KMS-11 (cell line): ENCODE data around the gene SPTB.

ENCODE experiments used
- H2AFZ ChIP-seq: fragments of 200-600 bp; sonication (generic); 2 replicates; pipeline ENCODE4 v1.6.1; 2016; ENCODE audit warnings: antibody characterized with exemption, mixed run types, low read depth
- H3K27ac ChIP-seq: fragments of 200-600 bp; sonication (generic); 2 replicates; pipeline ENCODE4 v1.6.1; 2016; ENCODE audit warnings: mild to moderate bottlenecking, mixed run types
- H3K27me3 ChIP-seq: fragments of 200-600 bp; sonication (generic); 2 replicates; pipeline ENCODE4 v1.6.1; 2017; ENCODE audit warnings: mild to moderate bottlenecking, low read depth, mixed run types, moderate library complexity; ENCODE audit not compliant: insufficient read depth
- H3K36me3 ChIP-seq: fragments of 200-600 bp; sonication (generic); 2 replicates; pipeline ENCODE4 v1.6.1; 2017; ENCODE audit warnings: mild to moderate bottlenecking, mixed run types; ENCODE audit not compliant: insufficient read depth
- H3K4me1 ChIP-seq: fragments of 200-600 bp; sonication (generic); 2 replicates; pipeline ENCODE4 v1.6.1; 2016; ENCODE audit warnings: mild to moderate bottlenecking, low read depth, mixed run types; ENCODE audit not compliant: poor library complexity, severe bottlenecking
- H3K4me2 ChIP-seq: fragments of 200-600 bp; sonication (generic); 2 replicates; pipeline ENCODE4 v1.7.0; 2016; ENCODE audit warnings: mild to moderate bottlenecking, mixed run types
- H3K4me3 ChIP-seq: fragments of 200-600 bp; sonication (generic); IDR thresholded peaks from 2 replicates; pipeline ENCODE4 v1.6.1; 2017; ENCODE audit warnings: low read depth, low read length, mixed read lengths; ENCODE audit not compliant: insufficient read depth
- H3K79me2 ChIP-seq: fragments of 200-600 bp; sonication (generic); 2 replicates; pipeline ENCODE4 v1.6.1; 2016; ENCODE audit warnings: low read depth, mixed run types; ENCODE audit not compliant: insufficient read depth
- H3K9ac ChIP-seq: fragments of 200-600 bp; sonication (generic); 2 replicates; pipeline ENCODE4 v1.6.1; 2016; ENCODE audit warnings: mild to moderate bottlenecking, mixed run types
- H4K20me1 ChIP-seq: fragments of 200-600 bp; sonication (generic); 2 replicates; pipeline ENCODE4 v1.6.1; 2016; ENCODE audit warnings: mild to moderate bottlenecking, mixed run types; ENCODE audit not compliant: insufficient read depth
- CTCF ChIP-seq: fragments of 200-600 bp; sonication (generic); conservative IDR thresholded peaks from 2 replicates; pipeline ENCODE4 v1.6.1; 2017; ENCODE audit warnings: low read depth, mild to moderate bottlenecking, antibody characterized with exemption, low read length, moderate library complexity, mixed read lengths

The SPTB gene

GRCh38 chr14:64841121-64841651, 38.5 kb downstream of the SPTB start:
- Histone ChIP-seq H3K9ac (no peak overlapping the region), H3K27ac (no peak overlapping the region), H3K36me3 (no peaks in the 10 kb centered on the region), H3K4me2 (no peak overlapping the region), H2AFZ (no peak overlapping the region), H4K20me1 (no peaks in the 10 kb centered on the region), H3K4me3 (no peak overlapping the region), H3K27me3 (no peaks in the 10 kb centered on the region), H3K79me2 (no peaks in the 10 kb centered on the region), H3K4me1 (no peaks in the 10 kb centered on the region)
- no peak for TF ChIP-seq CTCF

- Histone ChIP-seq H3K4me3 (no peak overlapping the region), H3K9ac (no peak overlapping the region), H3K36me3 (no peaks in the 10 kb centered on the region), H3K79me2 (no peaks in the 10 kb centered on the region), H3K27ac (no peak overlapping the region), H3K4me1 (no peaks in the 10 kb centered on the region), H3K4me2 (no peak overlapping the region), H4K20me1 (no peaks in the 10 kb centered on the region), H2AFZ (no peak overlapping the region), H3K27me3 (no peaks in the 10 kb centered on the region)
- TF ChIP-seq CTCF = no peak
Observed at GRCh38 chr14:64838656-64839055, 41.1 kb downstream of the SPTB start.

GRCh38 chr14:64835431-64835830, 44.3 kb downstream of the SPTB start:
- Histone ChIP-seq H3K4me2 (no peak overlapping the region), H3K4me3 (no peak overlapping the region), H3K36me3 (no peaks in the 10 kb centered on the region), H3K27me3 (no peaks in the 10 kb centered on the region), H3K4me1 (no peaks in the 10 kb centered on the region), H3K79me2 (no peaks in the 10 kb centered on the region), H3K9ac (no peak overlapping the region), H3K27ac (no peak overlapping the region), H2AFZ (no peak overlapping the region), H4K20me1 (no peaks in the 10 kb centered on the region)
- no peak for TF ChIP-seq CTCF

GRCh38 chr14:64834965-64835364, 44.7 kb downstream of the SPTB start:
- Histone ChIP-seq H3K27me3 (no peaks in the 10 kb centered on the region), H2AFZ (no peak overlapping the region)
- TF ChIP-seq CTCF = no peak

More at GRCh38 chr14:64834965-64835364, 44.7 kb downstream of the SPTB start:
- no peaks in the 10 kb centered on the region for H3K36me3 ChIP-seq
- no peak overlapping the region for H3K9ac ChIP-seq
- no peaks in the 10 kb centered on the region for H3K4me1 ChIP-seq
- H3K27ac ChIP-seq = no peak overlapping the region
- H3K4me2 ChIP-seq = no peak overlapping the region
- no peaks in the 10 kb centered on the region for H4K20me1 ChIP-seq
- no peak overlapping the region for H3K4me3 ChIP-seq
- no peaks in the 10 kb centered on the region for H3K79me2 ChIP-seq
